Measurements from ENCODE around the gene UPK1B.
"Not testable (repeated sequence)": the region's sequence is repeated elsewhere in the genome, so short reads cannot be mapped to it uniquely, and the experiment has no call there.

Gene UPK1B

GRCh38 chr3:119173325-119173724, at the start of gene UPK1B:
UPK1B (plus strand) TSS chr3:119173598; CDS start chr3:119186742, 13,144 bp downstream.
- no peak for DNase-seq (ENCODE audit: low spot score)
- in situ Hi-C loops (cut with MboI; ENCODE audit: low sequenced_read_pairs, unreplicated experiment), result no loop called here
- no peak for TF ChIP-seq CTCF (IDR thresholded peaks at IDR 0.05; ENCODE audit: borderline replicate concordance, control extremely low read depth, extremely low read depth, insufficient read depth, missing control alignments)

DNA sequence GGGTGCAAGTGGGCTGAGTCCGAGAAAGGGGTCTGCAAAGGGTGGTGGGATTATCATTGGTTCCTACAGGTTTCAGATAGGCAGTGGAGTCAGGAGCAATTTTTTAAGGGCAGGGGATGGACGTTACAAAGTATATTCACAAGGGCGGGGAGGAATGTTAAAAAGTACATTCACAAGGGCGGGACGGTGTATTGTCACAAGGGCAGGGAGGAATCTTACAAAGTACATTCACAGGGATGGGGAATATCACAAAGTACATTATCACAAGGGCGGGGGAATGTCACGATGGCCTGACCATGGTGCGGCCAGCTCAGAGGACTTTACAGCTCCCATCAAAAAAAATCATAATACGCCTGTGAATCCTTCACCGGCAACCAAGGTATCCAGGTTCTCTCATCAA, 48.1 kb upstream of the UPK1B start:
- in situ Hi-C loops (cut with MboI; ENCODE audit: low sequenced_read_pairs, unreplicated experiment), result no loop called here
- no peak for TF ChIP-seq CTCF (IDR thresholded peaks at IDR 0.05; ENCODE audit: borderline replicate concordance, control extremely low read depth, extremely low read depth, insufficient read depth, missing control alignments)
- DNase-seq (ENCODE audit: low spot score), result no peak

- DNase-seq (ENCODE audit: low spot score), result no peak
- no peak for TF ChIP-seq CTCF (IDR thresholded peaks at IDR 0.05; ENCODE audit: borderline replicate concordance, control extremely low read depth, extremely low read depth, insufficient read depth, missing control alignments)
- in situ Hi-C loops (cut with MboI; ENCODE audit: low sequenced_read_pairs, unreplicated experiment), result no loop called here
Observed at GRCh38 chr3:119125742-119126504, 47.5 kb upstream of the UPK1B start.

DNA sequence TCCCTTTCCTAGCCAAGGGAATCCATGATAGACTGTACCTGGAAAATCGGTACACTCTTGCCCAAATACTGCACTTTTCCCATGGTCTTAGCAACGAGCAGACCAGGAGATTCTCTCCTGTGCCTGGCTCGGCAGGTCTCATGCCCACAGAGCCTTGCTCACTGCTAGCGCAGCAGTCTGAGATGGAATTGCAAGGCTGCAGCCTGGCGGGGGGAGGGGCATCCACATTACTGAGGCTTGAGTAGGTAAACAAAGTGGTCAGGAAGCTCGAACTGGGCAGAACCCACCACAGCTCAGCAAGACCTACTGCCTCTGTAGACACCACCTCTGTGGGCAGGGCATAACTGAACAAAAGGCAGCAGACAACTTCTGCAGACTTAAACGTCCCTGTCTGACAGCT, 43.1 kb upstream of the UPK1B start:
- in situ Hi-C loops (cut with MboI; ENCODE audit: low sequenced_read_pairs, unreplicated experiment), result not testable (repeated sequence)

GRCh38 chr3:119132291-119132690, 41.1 kb upstream of the UPK1B start:
- in situ Hi-C loops (cut with MboI; ENCODE audit: low sequenced_read_pairs, unreplicated experiment); DNase-seq (ENCODE audit: low spot score): not testable (repeated sequence)

More for the DNA sequence above, 43.1 kb upstream of the UPK1B start:
- DNase-seq (ENCODE audit: low spot score), result not testable (repeated sequence)

DNA sequence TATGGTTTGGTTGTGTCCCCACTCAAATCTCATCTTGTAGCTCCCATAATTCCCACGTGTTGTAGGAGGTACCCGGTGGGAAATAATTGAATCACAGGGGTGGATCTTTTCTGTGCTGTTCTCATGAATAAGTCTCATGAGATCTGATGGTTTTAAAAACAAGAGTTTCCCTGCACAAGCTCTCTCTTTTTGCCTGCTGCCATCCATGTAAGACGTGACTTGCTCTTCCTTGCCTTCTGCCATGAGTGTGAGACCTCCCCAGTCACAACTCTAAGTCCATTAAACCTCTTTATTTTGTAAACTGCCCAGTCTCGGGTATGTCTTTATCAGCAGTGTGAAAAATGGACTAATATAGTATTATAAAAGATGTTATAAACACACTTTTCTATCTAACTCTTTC, 34.0 kb upstream of the UPK1B start:
- in situ Hi-C loops (cut with MboI; ENCODE audit: low sequenced_read_pairs, unreplicated experiment); DNase-seq (ENCODE audit: low spot score): not testable (repeated sequence)

DNA sequence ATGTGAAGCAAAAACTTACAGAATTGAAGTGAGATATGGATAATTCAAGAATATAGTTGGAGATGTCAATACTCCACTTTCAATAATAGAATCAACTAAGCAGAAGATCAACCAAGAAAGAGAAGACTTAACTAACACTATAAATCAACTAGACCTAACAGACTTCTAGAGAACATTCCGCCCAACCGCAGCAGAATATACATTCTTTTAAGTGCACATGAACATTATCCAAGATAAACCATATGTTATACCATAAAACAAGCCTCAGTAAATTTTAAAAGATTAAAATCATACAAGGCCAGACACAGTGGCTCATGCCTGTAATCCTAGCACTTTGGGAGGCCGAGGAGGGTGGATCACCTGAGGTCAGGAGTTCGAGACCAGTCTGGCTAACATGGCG, 32.9 kb upstream of the UPK1B start:
- in situ Hi-C loops (cut with MboI; ENCODE audit: low sequenced_read_pairs, unreplicated experiment), result no loop called here
- TF ChIP-seq CTCF (IDR thresholded peaks at IDR 0.05; ENCODE audit: borderline replicate concordance, control extremely low read depth, extremely low read depth, insufficient read depth, missing control alignments), result no peak

DNA sequence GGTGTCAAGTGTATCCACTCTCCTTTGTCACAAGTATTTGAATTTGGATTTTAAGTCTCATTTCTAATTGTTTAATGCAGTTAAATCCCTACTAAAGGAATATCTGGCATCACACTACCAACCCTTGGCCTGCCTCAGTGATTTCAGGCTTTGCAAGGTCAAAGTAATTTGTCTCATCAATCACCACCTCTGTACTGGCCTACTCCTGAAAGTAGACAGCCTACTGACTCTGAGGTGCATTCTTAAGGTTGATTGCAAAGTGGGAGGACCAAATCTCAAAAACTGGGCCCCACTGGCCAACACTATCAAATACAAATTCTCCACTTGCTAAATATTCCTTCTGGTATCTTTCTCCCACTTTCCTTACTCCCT, 28.3 kb upstream of the UPK1B start:
- no peak for TF ChIP-seq CTCF (IDR thresholded peaks at IDR 0.05; ENCODE audit: borderline replicate concordance, control extremely low read depth, extremely low read depth, insufficient read depth, missing control alignments)
- no peak for DNase-seq (ENCODE audit: low spot score)
- in situ Hi-C loops (cut with MboI; ENCODE audit: low sequenced_read_pairs, unreplicated experiment), result no loop called here

More for the DNA sequence above, 32.9 kb upstream of the UPK1B start:
- no peak for DNase-seq (ENCODE audit: low spot score)

Data from GM13976 (cell line).